ENCODE measurements around the gene OSBPL10. TPM values are rescaled to one million over a fixed set of nuclear protein-coding genes. Genes with fewer than 3 reads are reported as not detected.

OSBPL10 gene
- total RNA-seq, 2 donors from 2014 or later: 23.8 to 33.6 TPM

DNA sequence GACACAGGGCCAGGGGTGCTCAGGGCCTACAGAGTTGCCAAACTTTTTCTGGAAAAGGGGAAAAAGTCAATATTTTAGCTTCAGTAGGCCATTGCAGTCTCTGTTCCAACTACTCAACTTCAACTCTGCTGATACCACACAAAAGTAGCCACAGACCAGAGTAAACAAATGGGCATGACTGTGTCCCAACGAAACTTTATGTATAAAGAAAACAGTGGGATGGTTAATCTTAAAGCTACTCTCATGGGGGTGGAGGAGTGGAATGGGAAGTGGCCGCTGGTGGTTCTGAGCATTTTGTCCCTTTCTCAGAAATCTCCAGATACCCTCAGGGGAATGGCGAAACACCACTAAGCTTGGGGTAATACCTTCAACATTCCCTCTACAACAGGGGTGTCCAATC, 69.9 kb downstream of the OSBPL10 start:
- no peak for DNase-seq
- Mint-ChIP-seq H3K36me3 (ENCODE audit: low read depth) (no peaks in the 10 kb centered on the region), H3K27me3 (ENCODE audit: insufficient read depth) (no peaks in the 10 kb centered on the region), H3K27ac (no peak overlapping the region), H3K4me3 (no peak overlapping the region), H3K4me1 (peaks cover 32% of the 10 kb centered on the region), H3K9me3 (no peaks in the 10 kb centered on the region)
- no peaks in the 10 kb centered on the region for H3K9me3 ChIP-seq (ENCODE audit: control insufficient read depth, low read length)
- H3K27ac ChIP-seq (ENCODE audit: low read depth, low read length): no peak overlapping the region
- H3K4me1 ChIP-seq (ENCODE audit: control insufficient read depth, insufficient read depth, low read length): peaks cover 3% of the 10 kb centered on the region
- no peak overlapping the region for H3K9ac ChIP-seq (ENCODE audit: extremely low read depth, low read length, poor library complexity, severe bottlenecking)
- no peak overlapping the region for H3K4me3 ChIP-seq (ENCODE audit: low read length)
- H3K36me3 ChIP-seq (ENCODE audit: control insufficient read depth, insufficient read depth, low read length): no peaks in the 10 kb centered on the region
- TF ChIP-seq CTCF (conservative IDR thresholded peaks at IDR 0.05): no peak
- 92% methylated on average over 3 of the region's 3 CpGs; no CpG with 5 or more reads in 1 of the 2 experiments for WGBS, 2 experiments (ENCODE audit: insufficient coverage in 1 of 2, insufficient read length in 1 of 2)
- H3K27me3 ChIP-seq (ENCODE audit: control insufficient read depth, insufficient read depth, low read length, poor library complexity, severe bottlenecking): no peaks in the 10 kb centered on the region

DNA sequence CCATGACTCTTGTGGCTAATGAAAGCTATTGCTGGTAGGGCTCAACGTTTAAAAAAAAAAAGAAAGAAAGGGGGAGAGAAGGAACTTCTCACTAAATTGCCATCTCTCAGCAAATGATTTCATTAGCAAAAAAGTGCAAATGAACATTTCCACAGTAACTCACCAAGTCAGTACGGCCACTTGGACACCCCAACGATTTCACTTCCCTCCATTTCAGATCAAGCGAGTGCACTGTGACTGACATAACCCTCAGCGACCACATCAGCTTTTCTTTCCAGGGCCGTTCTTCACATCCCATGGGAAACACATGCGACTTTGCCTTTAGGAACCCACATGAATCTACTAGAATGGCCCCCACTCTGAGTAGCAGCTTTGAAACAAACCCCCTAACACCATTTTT, 71.6 kb downstream of the OSBPL10 start:
- peaks cover 35% of the 10 kb centered on the region for H3K4me1 Mint-ChIP-seq
- no peaks in the 10 kb centered on the region for H3K36me3 Mint-ChIP-seq (ENCODE audit: low read depth)
- H3K36me3 ChIP-seq (ENCODE audit: control insufficient read depth, insufficient read depth, low read length): no peaks in the 10 kb centered on the region
- no peak for DNase-seq
- no peak overlapping the region for H3K4me3 ChIP-seq (ENCODE audit: low read length)
- TF ChIP-seq CTCF (conservative IDR thresholded peaks at IDR 0.05): no peak
- H3K9me3 Mint-ChIP-seq: no peaks in the 10 kb centered on the region
- no peaks in the 10 kb centered on the region for H3K27me3 Mint-ChIP-seq (ENCODE audit: insufficient read depth)
- H3K9me3 ChIP-seq (ENCODE audit: control insufficient read depth, low read length): no peaks in the 10 kb centered on the region
- no peak overlapping the region for H3K4me3 Mint-ChIP-seq
- 89 to 95% methylated on average over 4 to 7 of the region's 7 CpGs for WGBS, 2 experiments (ENCODE audit: insufficient coverage in 1 of 2, insufficient read length in 1 of 2)
- H3K27ac ChIP-seq (ENCODE audit: low read depth, low read length): no peak overlapping the region
- H3K9ac ChIP-seq (ENCODE audit: extremely low read depth, low read length, poor library complexity, severe bottlenecking): no peak overlapping the region
- no peak overlapping the region for H3K27ac Mint-ChIP-seq
- H3K4me1 ChIP-seq (ENCODE audit: control insufficient read depth, insufficient read depth, low read length): peaks cover 3% of the 10 kb centered on the region
- no peaks in the 10 kb centered on the region for H3K27me3 ChIP-seq (ENCODE audit: control insufficient read depth, insufficient read depth, low read length, poor library complexity, severe bottlenecking)

- WGBS, 2 experiments (ENCODE audit: insufficient coverage in 1 of 2, insufficient read length in 1 of 2): 93 to 100% methylated on average over 3 to 5 of the region's 5 CpGs
- peak; percentile 53 for TF ChIP-seq CTCF (conservative IDR thresholded peaks at IDR 0.05)
- no peak overlapping the region for H3K4me3 Mint-ChIP-seq
- no peaks in the 10 kb centered on the region for H3K9me3 Mint-ChIP-seq
- no peaks in the 10 kb centered on the region for H3K27me3 Mint-ChIP-seq (ENCODE audit: insufficient read depth)
- peak; percentile 63 for DNase-seq
- Histone ChIP-seq H3K4me3 (ENCODE audit: low read length) (no peak overlapping the region), H3K9ac (ENCODE audit: extremely low read depth, low read length, poor library complexity, severe bottlenecking) (no peak overlapping the region), H3K27ac (ENCODE audit: low read depth, low read length) (no peak overlapping the region), H3K4me1 (ENCODE audit: control insufficient read depth, insufficient read depth, low read length) (peaks cover 3% of the 10 kb centered on the region), H3K9me3 (ENCODE audit: control insufficient read depth, low read length) (no peaks in the 10 kb centered on the region), H3K36me3 (ENCODE audit: control insufficient read depth, insufficient read depth, low read length) (no peaks in the 10 kb centered on the region), H3K27me3 (ENCODE audit: control insufficient read depth, insufficient read depth, low read length, poor library complexity, severe bottlenecking) (no peaks in the 10 kb centered on the region)
- peaks cover 38% of the 10 kb centered on the region for H3K4me1 Mint-ChIP-seq
- no peak overlapping the region for H3K27ac Mint-ChIP-seq
- no peaks in the 10 kb centered on the region for H3K36me3 Mint-ChIP-seq (ENCODE audit: low read depth)
These were observed 72.5 kb downstream of the OSBPL10 start for GRCh38 chr3:31908391-31909097.
